ENCODE results near the gene LATS2.

The LATS2 gene

GRCh38 chr13:21018220-21018619 lies 43.2 kb downstream of the LATS2 start:
- no peak for DNase-seq (ENCODE audit: low read depth)

- DNase-seq (ENCODE audit: low read depth), result no peak
Measured at GRCh38 chr13:21016487-21016886, 44.9 kb downstream of the LATS2 start.

GRCh38 chr13:21015284-21015683 lies 46.1 kb downstream of the LATS2 start:
- peak; percentile 64 for DNase-seq (ENCODE audit: low read depth)

GRCh38 chr13:21014502-21015170 lies 46.8 kb downstream of the LATS2 start:
- peak; percentile 82 for DNase-seq (ENCODE audit: low read depth)

- DNase-seq (ENCODE audit: low read depth), result no peak
Measured at GRCh38 chr13:21014139-21014501, 47.3 kb downstream of the LATS2 start.

GRCh38 chr13:21013682-21014038 lies 47.7 kb downstream of the LATS2 start:
- DNase-seq (ENCODE audit: low read depth), result no peak

- DNase-seq (ENCODE audit: low read depth), result no peak
Measured at GRCh38 chr13:21012841-21013681, 48.3 kb downstream of the LATS2 start.

- peak; percentile 81 for DNase-seq (ENCODE audit: low read depth)
Measured at GRCh38 chr13:21012211-21012610, 49.2 kb downstream of the LATS2 start.

GRCh38 chr13:21011378-21011777 lies 50.0 kb downstream of the LATS2 start:
- DNase-seq (ENCODE audit: low read depth), result peak; percentile 58

GRCh38 chr13:21010621-21011020 lies 50.8 kb downstream of the LATS2 start:
- no peak for DNase-seq (ENCODE audit: low read depth)

GRCh38 chr13:21009036-21009435 lies 52.4 kb downstream of the LATS2 start:
- DNase-seq (ENCODE audit: low read depth), result no peak

GRCh38 chr13:21008026-21008425 lies 53.4 kb downstream of the LATS2 start:
- DNase-seq (ENCODE audit: low read depth), result no peak

- no peak for DNase-seq (ENCODE audit: low read depth)
Measured at GRCh38 chr13:21006141-21007005, 55.0 kb downstream of the LATS2 start.

- no peak for DNase-seq (ENCODE audit: low read depth)
Measured at GRCh38 chr13:21005193-21005592, 56.2 kb downstream of the LATS2 start.

- no peak for DNase-seq (ENCODE audit: low read depth)
Measured at GRCh38 chr13:21001471-21001870, 59.9 kb downstream of the LATS2 start.

- no peak for DNase-seq (ENCODE audit: low read depth)
Measured at GRCh38 chr13:21000647-21001046, 60.7 kb downstream of the LATS2 start.

- no peak for DNase-seq (ENCODE audit: low read depth)
Measured at GRCh38 chr13:20998649-20999415, 62.6 kb downstream of the LATS2 start.

GRCh38 chr13:20997301-20998161 lies 63.9 kb downstream of the LATS2 start:
- DNase-seq (ENCODE audit: low read depth), result peak; percentile 94

- DNase-seq (ENCODE audit: low read depth), result no peak
Measured at GRCh38 chr13:20995245-20995838, 66.0 kb downstream of the LATS2 start.

- DNase-seq (ENCODE audit: low read depth), result no peak
Measured at GRCh38 chr13:20994441-20994821, 67.0 kb downstream of the LATS2 start.
